IMR-90 (cell line): Measurements from ENCODE around the gene CDCA4. TPM values are rescaled to one million over a fixed set of nuclear protein-coding genes. Genes with fewer than 3 reads are reported as not detected.

Source experiments
- ATAC-seq: fragments of 200-7000 bp; cut with Tn5 transposase; 2 replicates; pipeline ENCODE4 v1.9.1; 2020; ENCODE audit warnings: low read depth, mild to moderate bottlenecking, moderate library complexity
- BruUV-seq: library from RNA; stranded (reverse); fragments of 400-500 nt; replicated peaks from 2 replicates; lab custom pipeline; 2021; lab: Mats Ljungman, UMichigan
- CTCF ChIA-PET: fragments of 300-600 bp; formaldehyde crosslinking; extraction: SDS; loops from one replicate; lab custom pipeline; 2021; ENCODE audit warnings: antibody characterized with exemption; lab: Yijun Ruan, JAX
- POLR2A ChIA-PET: fragments of 300-600 bp; sonication (Branson Sonifier 250); formaldehyde crosslinking; loops from one replicate; lab custom pipeline; 2022; ENCODE audit warnings: antibody characterized with exemption; ENCODE audit not compliant: unreplicated experiment; lab: Charles Lee
- DNase-seq: peaks from one replicate; pipeline ENCODE4 v3.0.0; 2013
- H2AFZ ChIP-seq: replicated peaks from 2 replicates; pipeline ENCODE3; 2013; ENCODE audit warnings: low read length, mild to moderate bottlenecking; ENCODE audit not compliant: poor library complexity
- H2AK5ac ChIP-seq: 2 replicates; pipeline ENCODE4 v1.6.1; 2013; ENCODE audit warnings: low read depth, low read length, inconsistent platforms
- H2AK9ac ChIP-seq: replicated peaks from 2 replicates; pipeline ENCODE3; 2013; ENCODE audit warnings: mild to moderate bottlenecking, low read depth, low read length, moderate library complexity; ENCODE audit not compliant: poor library complexity
- H2BK120ac ChIP-seq: 2 replicates; pipeline ENCODE4 v1.6.1; 2013; ENCODE audit warnings: low read depth, low read length, inconsistent platforms
- H2BK15ac ChIP-seq: 3 replicates; pipeline ENCODE4 v1.6.1; 2013; ENCODE audit warnings: low read depth, low read length, inconsistent platforms
- H2BK20ac ChIP-seq: 2 replicates; pipeline ENCODE4 v1.6.1; 2013; ENCODE audit warnings: low read depth, mild to moderate bottlenecking, inconsistent platforms, low read length, moderate library complexity
- H2BK5ac ChIP-seq: 2 replicates; pipeline ENCODE4 v1.6.1; 2013; ENCODE audit warnings: mild to moderate bottlenecking, low read depth, low read length, inconsistent platforms; ENCODE audit not compliant: poor library complexity, severe bottlenecking
- H3K14ac ChIP-seq: replicated peaks from 2 replicates; pipeline ENCODE4 v1.6.1; 2013; ENCODE audit warnings: low read depth, low read length, inconsistent platforms
- H3K18ac ChIP-seq: 2 replicates; pipeline ENCODE4 v1.6.1; 2013; ENCODE audit warnings: low read depth, low read length, control low read depth
- H3K23ac ChIP-seq: 2 replicates; pipeline ENCODE4 v1.6.1; 2013; ENCODE audit warnings: low read depth, low read length, inconsistent platforms
- H3K27ac ChIP-seq: 2 replicates; pipeline ENCODE4 v1.5.1; 2013; ENCODE audit warnings: mild to moderate bottlenecking, control low read depth, low read length; ENCODE audit not compliant: insufficient read depth
- H3K27me3 ChIP-seq: 2 replicates; pipeline ENCODE4 v1.6.1; 2013; ENCODE audit warnings: low read length; ENCODE audit not compliant: control insufficient read depth, insufficient read depth
- H3K36me3 ChIP-seq: 2 replicates; pipeline ENCODE4 v1.6.1; 2013; ENCODE audit warnings: low read length, mixed read lengths; ENCODE audit not compliant: control insufficient read depth, insufficient read depth
- H3K4ac ChIP-seq: 2 replicates; pipeline ENCODE4 v1.6.1; 2013; ENCODE audit warnings: low read depth, low read length, inconsistent platforms
- H3K4me1 ChIP-seq: 2 replicates; pipeline ENCODE4 v1.6.1; 2013; ENCODE audit warnings: low read length, mixed read lengths; ENCODE audit not compliant: control insufficient read depth, insufficient read depth
- H3K4me2 ChIP-seq: 2 replicates; pipeline ENCODE4 v1.6.1; 2013; ENCODE audit warnings: low read depth, mild to moderate bottlenecking, control low read depth, low read length, moderate library complexity
- H3K4me3 ChIP-seq: 2 replicates; pipeline ENCODE4 v1.5.1; 2013; ENCODE audit warnings: low read depth, mild to moderate bottlenecking, control low read depth, low read length, moderate library complexity; ENCODE audit not compliant: insufficient read depth
- H3K56ac ChIP-seq: 2 replicates; pipeline ENCODE4 v1.6.1; 2013; ENCODE audit warnings: low read length, inconsistent platforms; ENCODE audit not compliant: insufficient read depth; ENCODE audit errors: extremely low read depth
- H3K79me1 ChIP-seq, 2 experiments: 2 replicates each; pipeline ENCODE4 v1.6.1; 2013; ENCODE audit warnings: low read length in 2 of 2, inconsistent platforms in 1 of 2, low read depth in 1 of 2
- H3K9ac ChIP-seq: 2 replicates; pipeline ENCODE4 v1.6.1; 2013; ENCODE audit warnings: low read depth, low read length, control low read depth
- H3K9me1 ChIP-seq: 2 replicates; pipeline ENCODE4 v1.6.1; 2013; ENCODE audit warnings: low read length, inconsistent platforms; ENCODE audit not compliant: insufficient read depth
- H3K9me3 ChIP-seq: 2 replicates; pipeline ENCODE4 v1.6.1; 2013; ENCODE audit warnings: low read length; ENCODE audit not compliant: control insufficient read depth, insufficient read depth
- H4K20me1 ChIP-seq: 2 replicates; pipeline ENCODE4 v1.6.1; 2013; ENCODE audit warnings: low read length, inconsistent platforms; ENCODE audit not compliant: insufficient read depth
- H4K5ac ChIP-seq: 2 replicates; pipeline ENCODE4 v1.6.1; 2013; ENCODE audit warnings: mild to moderate bottlenecking, low read depth, low read length, control low read depth
- H4K8ac ChIP-seq, 2 experiments: 2 replicates each; pipeline ENCODE4 v1.6.1; 2013; ENCODE audit warnings: low read depth in 2 of 2, low read length in 2 of 2, control low read depth in 1 of 2, inconsistent platforms in 1 of 2
- H4K91ac ChIP-seq: 2 replicates; pipeline ENCODE4 v1.6.1; 2013; ENCODE audit warnings: low read depth, low read length, inconsistent platforms; ENCODE audit not compliant: insufficient read depth
- BHLHE40 ChIP-seq: fragments of 150-350 bp; IDR thresholded peaks from 2 replicates; pipeline ENCODE4 v1.6.1; 2016; ENCODE audit warnings: mild to moderate bottlenecking, low read depth, low read length
- CEBPB ChIP-seq: IDR thresholded peaks from 2 replicates; pipeline ENCODE4 v1.6.1; 2012; ENCODE audit warnings: low read depth, low read length, improper control_type of control experiment
- CHD1 ChIP-seq: IDR thresholded peaks from 2 replicates; pipeline ENCODE4 v1.6.1; 2012; ENCODE audit warnings: low read depth, low read length, improper control_type of control experiment
- CTCF ChIP-seq: conservative IDR thresholded peaks from 2 replicates; pipeline ENCODE4 v1.5.1; 2012; ENCODE audit warnings: mild to moderate bottlenecking, low read depth, low read length, improper control_type of control experiment
- ELK1 ChIP-seq: fragments of 150-350 bp; IDR thresholded peaks from 2 replicates; pipeline ENCODE4 v1.6.1; 2016; ENCODE audit warnings: low read depth, mild to moderate bottlenecking, low read length, moderate library complexity, borderline replicate concordance
- FOS ChIP-seq: fragments of 150-350 bp; IDR thresholded peaks from 2 replicates; pipeline ENCODE4 v1.6.1; 2016; ENCODE audit warnings: low read depth, low read length
- MAFK ChIP-seq: IDR thresholded peaks from 2 replicates; pipeline ENCODE4 v1.6.1; 2012; ENCODE audit warnings: low read depth, low read length, improper control_type of control experiment
- MAZ ChIP-seq: IDR thresholded peaks from 2 replicates; pipeline ENCODE4 v1.6.1; 2012; ENCODE audit warnings: low read depth, mild to moderate bottlenecking, low read length, improper control_type of control experiment, moderate library complexity, borderline replicate concordance
- MXI1 ChIP-seq: IDR thresholded peaks from 2 replicates; pipeline ENCODE4 v1.6.1; 2012; ENCODE audit warnings: low read depth, mild to moderate bottlenecking, low read length, moderate library complexity, borderline replicate concordance
- NFE2L2 ChIP-seq: fragments of 150-350 bp; IDR thresholded peaks from 2 replicates; pipeline ENCODE4 v1.6.1; 2016; ENCODE audit warnings: low read depth, mild to moderate bottlenecking, low read length
- POLR2A ChIP-seq: IDR thresholded peaks from 2 replicates; pipeline ENCODE4 v1.6.1; 2012; ENCODE audit warnings: mild to moderate bottlenecking, low read depth, low read length
- RAD21 ChIP-seq: IDR thresholded peaks from 2 replicates; pipeline ENCODE4 v1.6.1; 2012; ENCODE audit warnings: low read length, improper control_type of control experiment
- RCOR1 ChIP-seq: IDR thresholded peaks from 2 replicates; pipeline ENCODE4 v1.6.1; 2012; ENCODE audit warnings: mild to moderate bottlenecking, low read length, improper control_type of control experiment; ENCODE audit not compliant: insufficient replicate concordance
- RFX5 ChIP-seq: IDR thresholded peaks from 2 replicates; pipeline ENCODE4 v1.8.0; 2012; ENCODE audit warnings: low read depth, mild to moderate bottlenecking, low read length, moderate library complexity
- SMC3 ChIP-seq: fragments of 150-350 bp; IDR thresholded peaks from 2 replicates; pipeline ENCODE4 v1.6.1; 2016; ENCODE audit warnings: low read depth, mild to moderate bottlenecking, antibody characterized with exemption, low read length, moderate library complexity
- USF2 ChIP-seq: fragments of 150-350 bp; IDR thresholded peaks from 2 replicates; pipeline ENCODE4 v1.6.1; 2017; ENCODE audit warnings: mild to moderate bottlenecking, antibody characterized with exemption, low read length, low read depth
- WGBS, 2 experiments: methylation state at CpG; one replicate each; pipeline versions ENCODE4 v1.1.5 to v1.1.7; 2013; ENCODE audit warnings: missing lambda C conversion rate in 2 of 2; ENCODE audit not compliant: insufficient read length in 1 of 2; ENCODE audit errors: extremely low coverage in 2 of 2; 5-methylcytosine and 5-hydroxymethylcytosine counted together
- dilution Hi-C: fragments of 300-500 bp; cut with HindIII; formaldehyde crosslinking; loops from one replicate; pipeline ENCODE4 v1.14.3; 2018; ENCODE audit warnings: low sequenced_read_pairs; ENCODE audit not compliant: unreplicated experiment
- in situ Hi-C: fragments of 300-500 bp; cut with MboI; formaldehyde crosslinking; loops from 3 replicates; pipeline ENCODE4 v1.14.3; 2019; ENCODE audit warnings: low sequenced_read_pairs, inconsistent platforms, mixed read lengths
- intact Hi-C: fragments of 100-400 bp; cut with micrococcal nuclease; formaldehyde crosslinking; loops from 2 replicates; pipeline ENCODE4 v1.10.0; 2022
- polyA plus RNA-seq, 3 experiments: library from polyadenylated mRNA; depleted of rRNA; stranded (reverse); fragments of >200 nt; gene quantifications; 2 replicates each; pipeline ENCODE4 v1.2.3, GENCODE V29; 2012; ENCODE audit warnings: low replicate concordance in 1 of 3
- total RNA-seq: library from RNA; depleted of rRNA; stranded (reverse); fragments of >200 nt; gene quantifications from 2 replicates; pipeline ENCODE4 v1.2.3, GENCODE V29; 2012

The CDCA4 gene
- total and polyA plus RNA-seq, 2 of the 4 experiments (the other 2 are of a cell fraction): 17.7 to 18.6 TPM

DNA sequence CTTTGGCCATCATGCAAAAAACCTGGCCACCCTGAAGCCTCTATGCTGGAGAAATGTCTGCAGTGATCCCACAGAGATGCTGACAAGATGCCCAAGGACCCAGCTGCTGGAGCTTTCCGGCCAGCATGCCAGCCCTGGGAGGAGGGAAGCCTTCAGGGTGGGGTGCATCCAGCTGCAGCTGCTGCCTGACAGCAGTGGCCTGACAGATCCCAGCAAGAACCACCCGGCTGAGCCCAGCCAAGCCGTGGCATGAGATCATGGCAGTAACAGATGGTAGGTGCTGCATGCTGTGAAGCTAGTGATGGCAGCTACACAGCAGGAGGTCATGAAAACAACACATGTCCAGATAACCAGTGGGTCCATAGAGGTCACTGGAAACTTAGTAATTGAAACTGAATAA lies 21.5 kb downstream of the CDCA4 start:
- in situ Hi-C loops: no loop called here
- POLR2A ChIA-PET: no interaction called here
- CTCF ChIA-PET: no interaction called here

More for the DNA sequence above, 21.5 kb downstream of the CDCA4 start:
- H3K14ac ChIP-seq: no peak overlapping the region
- no peak overlapping the region for H4K8ac ChIP-seq
- no peak overlapping the region for H2BK20ac ChIP-seq
- H2BK15ac ChIP-seq: no peak overlapping the region
- dilution Hi-C loops: no loop called here
- ATAC-seq (no peak), DNase-seq (no peak)
- no peaks in the 10 kb centered on the region for H3K4me1 ChIP-seq
- no peak overlapping the region for H2AK5ac ChIP-seq
- no peak overlapping the region for H3K4me2 ChIP-seq
- BruUV-seq: no TSS peak
- H3K18ac ChIP-seq: no peak overlapping the region
- intact Hi-C loops: no loop called here
- H4K5ac ChIP-seq: no peak overlapping the region
- TF ChIP-seq MXI1 (no peak), CHD1 (no peak), BHLHE40 (no peak), RCOR1 (no peak), SMC3 (no peak), CEBPB (no peak), MAZ (no peak), RAD21 (no peak), NFE2L2 (no peak), RFX5 (no peak), CTCF (no peak), USF2 (no peak), POLR2A (no peak), MAFK (no peak), FOS (no peak), ELK1 (no peak)
- H3K23ac ChIP-seq: no peak overlapping the region
- no CpG with 5 or more reads among the region's 3 CpGs for WGBS, 2 experiments
- no peak overlapping the region for H2AK9ac ChIP-seq
- no peak overlapping the region for H2AFZ ChIP-seq
- no peak overlapping the region for H3K9ac ChIP-seq
- H4K91ac ChIP-seq: no peak overlapping the region
- peaks cover 2% of the 10 kb centered on the region; the same call in 1 of the 2 replicates for H3K36me3 ChIP-seq
- H3K4me3 ChIP-seq: no peak overlapping the region
- H3K27ac ChIP-seq: no peak overlapping the region
- no peaks in the 10 kb centered on the region for H4K20me1 ChIP-seq
- no peak overlapping the region for H3K4ac ChIP-seq
- H3K9me1 ChIP-seq: no peaks in the 10 kb centered on the region; the same call in 1 of the 2 replicates
- no peaks in the 10 kb centered on the region for H3K27me3 ChIP-seq
- no peak overlapping the region for H2BK5ac ChIP-seq
- H3K79me1 ChIP-seq: peaks cover 0 to 14% of the 10 kb centered on the region in 2 experiments; a peak in 1 of 4 replicates
- 0 out of 2 replicates have a peak, but pooled peaks cover 3% of the 10 kb centered on the region for H3K9me3 ChIP-seq
- H3K56ac ChIP-seq: no peak overlapping the region
- H2BK120ac ChIP-seq: no peak overlapping the region
